NAMALWA (cell line): ENCODE results near the gene UBALD2.
"Not testable (repeated sequence)": the region's sequence is repeated elsewhere in the genome, so short reads cannot be mapped to it uniquely, and the experiment has no call there.

ENCODE experiments used
- DNase-seq: peaks from one replicate; pipeline ENCODE4 v3.0.0-alpha.2; 2015; ENCODE audit warnings: low spot score

The UBALD2 gene

DNA sequence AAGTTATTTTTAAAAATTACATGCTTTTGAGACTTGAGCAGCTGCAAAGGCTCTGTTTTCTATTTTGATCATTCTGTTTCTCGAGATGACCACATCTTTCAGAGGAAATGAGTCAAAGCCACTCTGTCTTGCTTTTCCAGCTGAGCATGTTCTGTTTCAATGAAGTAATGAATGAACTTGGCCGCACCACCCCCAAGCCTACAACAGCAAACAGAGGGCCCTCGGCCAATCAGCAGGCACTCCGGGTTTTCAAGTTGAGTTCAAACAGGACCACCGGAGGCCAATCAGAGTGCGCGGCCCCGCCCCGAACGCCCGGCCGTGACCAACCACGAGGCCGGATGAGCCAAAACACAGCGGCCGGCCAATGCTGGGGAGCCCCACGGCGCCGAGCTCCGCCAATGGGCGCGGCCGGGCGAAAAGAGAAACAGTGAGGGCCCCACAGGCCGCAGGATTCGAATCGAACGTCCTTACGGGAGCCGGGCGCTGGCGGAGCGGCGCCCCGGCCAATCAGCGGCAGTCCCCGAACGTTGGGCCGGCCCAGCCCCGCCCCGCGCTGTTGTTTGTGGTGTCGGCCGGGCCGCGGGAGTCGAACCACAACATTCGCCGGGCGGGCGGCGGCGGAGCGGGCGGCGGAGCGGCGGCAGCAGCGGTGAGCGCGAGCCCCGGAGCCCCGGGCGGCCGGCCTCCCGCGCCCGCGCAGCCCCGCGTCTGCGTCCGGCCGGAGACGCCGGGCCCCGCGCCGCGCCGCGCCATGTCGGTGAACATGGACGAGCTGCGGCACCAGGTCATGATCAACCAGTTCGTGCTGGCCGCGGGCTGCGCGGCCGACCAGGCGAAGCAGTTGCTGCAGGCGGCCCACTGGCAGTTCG lies at the start of gene UBALD2:
Gene UBALD2, plus strand, starts transcription at position 594 of the 869 bp plus-strand sequence. Its CDS starts 158 bp downstream, at position 752.
- DNase-seq, result peak; percentile 98

DNA sequence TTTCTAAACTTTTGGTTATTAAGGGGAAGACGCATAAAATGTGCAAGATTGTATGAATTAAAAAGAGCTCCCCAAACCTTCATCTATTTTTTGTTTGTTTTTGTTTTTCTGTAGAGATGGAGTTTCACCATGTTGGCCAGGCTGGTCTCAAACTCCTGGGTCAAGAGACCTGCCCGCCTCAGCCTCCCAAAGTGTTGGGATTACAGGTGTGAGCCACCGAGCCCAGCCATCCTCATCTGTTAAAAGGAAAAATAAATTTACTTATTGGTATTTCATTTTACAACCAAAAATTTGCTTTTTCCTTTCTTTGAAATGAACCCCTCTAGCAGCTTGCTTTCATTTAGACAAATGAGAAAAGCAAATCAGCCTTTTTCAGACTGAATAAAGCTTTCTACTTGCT lies 48.1 kb upstream of the UBALD2 start:
- no peak for DNase-seq

DNA sequence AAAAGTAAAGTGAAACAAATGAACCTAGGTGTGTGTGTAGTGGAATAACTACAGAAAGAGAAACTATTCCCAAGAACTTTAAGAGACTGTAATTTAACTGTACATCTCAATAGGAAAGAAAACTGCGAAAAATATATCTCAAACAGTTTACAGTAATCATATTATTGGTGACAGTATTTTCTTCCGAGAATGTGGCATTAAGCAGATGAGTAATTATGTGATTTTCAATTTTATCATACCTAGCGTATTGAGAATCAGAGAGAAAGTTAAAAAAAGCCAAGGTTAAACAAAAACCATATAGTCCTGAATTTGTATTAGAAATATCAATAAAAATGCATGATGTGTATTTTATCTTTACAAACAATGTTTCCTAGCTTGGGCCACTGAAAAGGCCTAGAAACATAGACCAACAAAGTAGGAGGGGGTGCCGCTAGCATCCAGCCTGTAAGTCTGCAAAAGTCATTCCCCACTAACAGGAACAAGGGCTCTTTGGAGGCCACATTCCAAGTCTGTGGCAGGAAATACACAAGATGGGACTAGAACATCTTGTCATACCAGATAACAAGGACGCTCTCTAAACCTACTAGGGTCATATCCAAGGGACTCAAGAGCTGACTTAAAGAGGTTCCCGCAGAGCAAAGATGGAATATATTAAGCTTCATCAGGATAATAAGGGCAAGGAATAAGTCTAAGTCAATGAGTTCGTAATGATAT lies 45.3 kb upstream of the UBALD2 start:
- DNase-seq, result no peak

DNA sequence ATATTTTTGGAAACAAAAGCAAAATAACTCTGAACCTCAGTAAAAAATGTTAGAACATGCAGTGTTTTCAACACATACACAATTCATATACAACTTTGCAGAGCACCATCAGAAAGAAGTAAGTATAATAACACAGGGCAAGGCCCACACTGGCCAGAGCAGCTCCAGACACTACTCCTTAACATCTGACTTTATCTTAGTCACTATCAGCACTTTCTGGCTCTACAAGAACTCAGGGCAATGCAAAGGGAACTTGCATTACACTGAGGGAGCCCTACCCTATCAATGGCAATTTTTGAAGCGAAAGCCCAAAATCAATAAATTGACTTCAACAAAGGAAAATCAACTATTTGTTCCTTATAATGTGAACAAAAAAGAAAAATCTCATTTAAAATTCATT lies 41.3 kb upstream of the UBALD2 start:
- no peak for DNase-seq

DNA sequence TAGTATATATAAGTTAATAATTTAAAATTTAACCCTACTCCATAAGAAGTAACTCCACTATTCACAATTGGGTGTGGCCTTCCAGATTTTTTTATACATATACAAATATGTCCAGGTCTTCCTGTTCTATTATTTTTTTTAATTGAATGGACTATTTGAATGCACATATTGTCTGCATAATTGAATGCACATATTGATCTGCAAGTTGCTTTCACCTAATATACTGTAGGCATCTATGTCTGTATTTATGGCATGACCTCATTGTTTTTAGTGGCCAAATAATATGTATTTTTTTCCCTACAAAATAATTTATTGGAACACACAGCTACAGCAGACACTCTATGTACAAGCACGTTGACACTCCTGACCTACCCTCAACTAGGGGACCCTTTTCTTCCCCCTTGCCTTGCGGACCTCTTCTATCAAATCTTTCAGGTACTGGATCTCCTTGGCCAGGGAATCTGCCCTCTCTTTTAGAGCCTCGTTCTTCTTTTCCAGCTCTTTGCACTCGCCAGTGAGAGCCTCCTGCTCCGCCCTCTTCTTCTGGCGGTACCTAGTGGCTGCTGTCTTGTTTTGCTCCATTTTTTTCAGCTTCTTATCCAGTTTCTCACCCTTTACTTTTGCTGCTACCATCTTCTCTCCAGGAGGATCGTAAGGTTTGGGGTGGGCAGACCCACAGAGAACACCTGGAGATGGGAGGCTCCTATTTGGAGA lies 39.6 kb upstream of the UBALD2 start:
- DNase-seq, result not testable (repeated sequence)

DNA sequence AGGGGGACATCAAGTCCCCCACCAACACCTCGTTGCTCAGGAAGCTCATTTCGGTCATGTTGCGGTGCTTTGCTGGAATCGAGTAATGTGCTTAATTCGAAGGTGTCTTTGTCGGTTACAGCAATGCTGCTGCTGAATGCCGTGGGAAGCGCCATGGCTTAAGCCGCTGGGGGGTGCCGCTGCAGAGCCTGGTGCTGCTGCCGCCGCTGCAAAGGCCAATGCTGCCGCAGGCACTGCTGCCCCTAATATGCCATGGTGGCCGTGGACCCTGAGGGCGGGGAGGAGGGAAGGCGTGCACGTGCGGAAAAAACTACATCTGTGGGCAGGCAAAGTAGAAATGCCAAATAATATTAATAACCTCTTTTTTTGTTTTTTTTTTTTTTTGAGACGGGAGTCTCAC lies 38.4 kb upstream of the UBALD2 start:
- DNase-seq, result not testable (repeated sequence)

DNA sequence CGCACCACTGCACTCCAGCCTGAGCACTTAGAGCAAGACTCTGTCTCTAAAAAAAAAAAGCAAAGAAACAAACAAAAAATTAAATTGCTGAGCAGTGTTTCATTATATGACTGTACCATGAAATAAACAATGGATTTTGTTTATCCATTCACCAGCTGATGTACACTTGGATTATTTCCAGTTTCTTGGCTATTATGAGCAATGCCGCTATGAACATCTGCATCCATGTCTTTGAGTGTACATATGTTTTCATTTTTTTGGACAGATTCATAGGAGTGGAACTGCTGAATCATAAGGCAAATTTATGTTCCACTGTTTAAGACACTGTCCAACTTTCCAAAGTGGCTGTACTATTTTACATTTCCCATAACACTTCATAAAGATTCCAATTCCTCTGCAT lies 32.8 kb upstream of the UBALD2 start:
- DNase-seq, result no peak

DNA sequence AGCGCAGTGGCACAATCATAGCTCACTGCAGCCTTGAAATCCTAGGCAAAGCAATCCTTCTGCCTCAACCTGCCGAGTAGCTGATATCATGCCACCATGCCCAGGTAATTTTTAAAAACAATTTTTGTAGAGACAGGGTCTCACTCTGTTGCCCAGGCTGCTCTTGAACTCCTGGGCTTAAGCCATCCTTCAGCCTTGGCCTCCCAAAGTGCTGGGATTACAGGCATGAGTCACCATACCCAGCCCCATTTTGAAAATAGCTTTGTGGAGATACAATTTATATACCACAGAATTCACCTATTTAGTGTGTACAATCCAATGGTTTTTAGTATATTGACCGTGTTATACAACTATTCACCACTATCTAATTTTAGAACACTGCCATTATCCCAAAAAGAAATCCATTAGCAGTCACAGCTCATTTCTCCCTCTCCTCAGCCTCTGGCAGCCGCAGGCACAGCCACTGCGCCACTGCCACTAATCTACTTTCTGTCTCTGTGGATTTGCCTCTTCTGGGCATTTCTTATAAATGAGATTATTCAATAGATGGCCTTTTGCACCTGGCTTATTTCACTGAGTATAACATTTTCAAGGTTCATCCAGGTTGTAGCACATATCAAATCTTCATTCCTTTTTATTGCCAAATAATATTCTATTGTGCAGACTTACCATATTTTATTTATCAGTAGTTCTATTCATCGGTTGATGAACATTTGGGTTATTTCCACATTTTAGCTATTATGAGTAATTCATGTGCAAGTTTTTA lies 31.4 kb upstream of the UBALD2 start:
- no peak for DNase-seq

DNA sequence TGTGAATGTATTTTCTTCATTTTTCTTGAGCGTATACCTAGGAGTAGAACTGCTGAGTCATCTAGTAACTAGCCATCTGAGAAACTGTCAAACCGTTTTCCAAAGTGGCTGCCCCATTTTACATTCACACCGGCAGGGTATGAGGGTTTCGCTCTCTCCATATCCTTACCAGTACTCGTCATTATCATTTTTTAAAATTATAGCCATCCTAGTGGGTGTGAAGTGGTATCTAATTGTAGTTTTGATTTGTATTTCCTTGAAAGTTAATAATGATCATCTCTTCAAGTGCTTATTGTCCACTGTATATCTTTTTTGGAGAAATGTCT lies 30.8 kb upstream of the UBALD2 start:
- no peak for DNase-seq

DNA sequence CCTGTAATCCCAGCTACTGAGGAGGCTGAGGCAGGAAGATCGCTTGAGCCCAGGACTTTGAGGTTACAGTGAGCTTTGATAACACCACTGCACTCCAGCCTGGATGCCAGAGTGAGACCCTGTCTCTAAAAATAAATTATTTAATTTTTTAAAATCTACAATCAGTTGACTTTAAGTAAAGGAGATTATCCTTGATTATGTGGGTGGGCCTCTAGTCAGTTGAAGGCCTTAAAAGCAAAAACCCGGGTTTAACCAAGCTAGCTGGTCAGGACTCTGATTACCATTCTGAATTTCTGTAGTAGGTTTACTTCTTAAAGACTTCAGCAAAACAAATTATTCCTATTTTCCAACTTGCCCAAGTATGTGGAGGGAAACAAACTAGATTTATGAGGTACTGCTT lies 29.3 kb upstream of the UBALD2 start:
- no peak for DNase-seq

DNA sequence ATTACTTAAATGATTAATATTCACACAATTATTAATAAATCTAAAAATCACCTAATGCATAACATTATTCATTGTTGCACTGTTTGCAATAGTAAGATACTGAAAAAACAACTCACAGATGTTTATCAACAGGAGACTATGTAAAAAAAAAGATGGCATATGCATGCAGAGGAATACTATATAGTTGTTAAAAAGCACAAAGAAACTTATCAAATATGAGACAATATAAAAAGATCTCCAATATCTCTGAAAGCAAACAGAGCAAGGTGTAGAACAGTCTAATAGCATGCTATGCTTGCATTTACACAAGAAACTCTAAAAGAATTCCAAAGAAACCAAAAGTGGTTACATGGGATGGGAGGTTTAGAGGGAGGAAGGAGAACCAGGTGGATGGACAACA lies 28.5 kb upstream of the UBALD2 start:
- DNase-seq, result no peak

DNA sequence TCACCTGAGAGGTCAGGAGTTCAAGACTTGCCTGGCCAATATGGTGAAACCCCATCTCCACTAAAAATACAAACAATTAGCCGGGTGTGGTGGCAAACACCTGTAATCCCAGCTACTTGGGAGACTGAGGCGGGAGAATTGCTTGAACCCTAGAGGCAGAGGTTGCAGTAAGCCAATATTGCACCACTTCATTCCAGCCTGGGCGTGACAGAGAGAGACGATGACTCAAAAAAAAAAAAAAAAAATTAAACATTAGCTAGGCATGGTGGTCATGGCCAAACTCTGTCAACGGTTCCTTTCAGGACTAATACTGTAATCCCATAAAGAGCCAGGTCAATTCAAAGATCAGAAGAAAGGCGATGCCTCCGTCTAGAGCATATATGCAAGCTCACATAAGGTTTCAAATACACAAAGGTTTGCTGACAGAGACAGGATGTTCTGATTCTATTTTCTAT lies 27.3 kb upstream of the UBALD2 start:
- no peak for DNase-seq

DNA sequence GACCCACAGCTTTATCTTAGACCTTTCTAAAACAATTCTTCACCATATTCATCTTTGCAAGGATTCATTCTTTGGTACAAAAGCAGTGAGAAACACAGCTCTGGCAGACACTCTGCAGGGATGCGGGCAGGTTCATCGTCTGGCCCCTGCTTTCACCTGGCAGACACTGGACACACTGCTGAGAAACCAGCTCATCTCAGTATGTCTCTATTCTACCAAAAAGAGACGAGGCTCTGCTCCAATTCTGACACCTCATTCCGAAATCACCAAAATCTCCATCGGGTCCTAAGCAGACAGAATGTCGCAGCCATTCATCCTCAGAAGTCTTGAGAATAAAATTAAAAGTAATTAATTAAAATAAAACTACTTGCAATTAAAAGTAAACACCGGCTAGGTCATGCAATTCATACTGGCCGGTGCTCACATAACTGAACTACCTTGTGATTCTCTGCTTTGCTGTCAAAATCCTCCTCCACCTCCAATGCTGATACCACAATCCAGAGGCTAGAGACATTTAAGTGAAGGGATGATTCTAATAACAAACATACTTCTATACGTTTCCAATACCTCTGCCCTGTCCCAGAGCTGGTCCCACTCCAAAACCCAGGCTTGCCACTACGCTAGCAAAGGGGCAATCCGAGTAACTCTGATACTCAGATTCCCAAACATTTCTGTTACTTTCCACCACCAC lies 26.2 kb upstream of the UBALD2 start:
- DNase-seq, result no peak

DNA sequence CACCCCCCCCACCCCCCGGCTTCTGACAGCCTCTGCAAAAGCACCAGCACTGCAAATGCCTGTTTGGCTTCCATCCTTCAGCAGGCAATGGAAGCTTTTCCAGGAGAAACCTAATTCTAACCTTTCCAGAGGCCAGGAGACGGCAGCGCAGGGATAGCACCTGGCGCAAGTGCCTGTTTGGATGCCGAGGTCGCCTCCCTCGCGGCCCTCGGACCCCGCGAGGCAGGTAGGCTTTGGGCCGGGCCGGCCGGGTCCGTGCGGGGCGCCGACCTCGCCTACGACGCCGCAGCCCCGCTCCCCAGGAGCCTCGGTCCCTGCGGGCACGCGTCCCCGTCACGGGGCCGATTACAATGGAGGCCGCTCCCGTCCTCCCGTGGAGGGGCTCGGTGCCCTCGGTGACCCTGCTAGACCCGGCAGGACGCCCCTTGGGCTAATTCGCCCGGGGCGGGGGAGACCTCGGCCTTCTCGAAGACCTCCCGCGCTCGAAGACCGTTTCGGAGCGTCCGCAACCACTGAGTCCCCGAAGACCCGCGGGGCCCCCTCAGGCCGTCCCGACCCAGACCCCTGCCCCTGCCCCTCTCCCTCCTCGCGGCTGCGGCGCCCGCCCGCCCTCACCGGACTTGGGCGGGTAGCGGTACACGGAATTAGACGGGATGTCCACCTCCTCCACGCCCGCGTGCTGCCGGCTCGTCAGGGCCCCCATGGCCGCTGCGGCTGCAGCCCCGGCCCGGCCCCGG lies 25.4 kb upstream of the UBALD2 start:
- DNase-seq, result no peak

DNA sequence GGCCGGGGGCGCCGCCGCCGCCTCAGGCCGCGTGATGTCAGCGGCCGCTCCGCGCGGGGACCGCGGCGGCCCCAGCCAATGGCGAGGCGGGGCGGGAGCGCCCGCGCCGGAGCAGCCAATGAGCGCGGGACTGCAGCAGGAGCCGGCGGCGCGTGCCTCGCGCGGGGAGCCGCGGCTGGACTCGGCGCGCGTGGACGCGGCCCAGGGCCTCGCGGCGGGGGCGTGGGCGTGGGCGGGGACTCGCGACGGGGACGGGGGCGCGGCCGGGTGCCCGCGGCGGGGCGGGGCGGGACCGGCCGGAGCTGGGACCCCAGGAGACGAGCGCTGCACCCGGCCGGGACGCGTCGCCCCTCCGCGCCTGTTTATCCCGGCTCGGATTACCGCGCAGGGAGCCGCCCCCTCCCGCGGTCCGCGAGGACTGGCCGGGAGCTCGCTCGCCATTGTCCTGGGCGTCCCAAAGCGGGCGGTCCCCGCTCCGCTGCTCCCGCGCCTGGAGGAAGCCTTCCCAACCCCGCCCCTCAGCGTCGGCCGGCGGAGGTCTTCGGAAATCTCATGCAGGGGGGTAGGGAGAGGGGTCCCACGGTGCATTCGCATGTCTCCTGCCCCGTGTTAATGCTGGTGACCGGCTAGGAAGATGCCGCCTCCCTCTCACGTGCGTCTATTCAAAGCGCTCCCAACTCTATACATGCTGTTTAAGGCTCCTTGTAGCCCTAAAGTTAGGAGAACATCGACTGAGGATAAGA lies 24.5 kb upstream of the UBALD2 start, which contains the start of gene RNF157:
Gene RNF157, minus strand, starts transcription at position 33 of the 743 bp plus-strand sequence. CDS start 253 bp downstream, outside the sequence.
- DNase-seq, result no peak

DNA sequence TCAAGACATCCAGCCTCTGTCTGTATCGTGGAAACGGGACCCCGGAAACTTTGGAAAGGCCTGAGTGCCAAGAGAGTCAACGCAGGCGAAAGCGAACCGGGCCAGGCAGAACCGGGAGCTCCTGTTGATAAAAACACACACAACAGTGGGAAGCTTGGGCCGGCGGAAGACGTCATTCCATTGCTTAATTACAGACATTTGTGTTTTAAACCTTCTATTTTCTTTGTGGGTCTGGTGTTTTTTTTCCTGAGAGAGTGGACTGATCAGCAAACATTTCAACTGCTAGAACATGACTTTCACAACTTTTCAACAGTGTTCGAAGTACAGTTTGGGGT lies 24.0 kb upstream of the UBALD2 start:
- no peak for DNase-seq

DNA sequence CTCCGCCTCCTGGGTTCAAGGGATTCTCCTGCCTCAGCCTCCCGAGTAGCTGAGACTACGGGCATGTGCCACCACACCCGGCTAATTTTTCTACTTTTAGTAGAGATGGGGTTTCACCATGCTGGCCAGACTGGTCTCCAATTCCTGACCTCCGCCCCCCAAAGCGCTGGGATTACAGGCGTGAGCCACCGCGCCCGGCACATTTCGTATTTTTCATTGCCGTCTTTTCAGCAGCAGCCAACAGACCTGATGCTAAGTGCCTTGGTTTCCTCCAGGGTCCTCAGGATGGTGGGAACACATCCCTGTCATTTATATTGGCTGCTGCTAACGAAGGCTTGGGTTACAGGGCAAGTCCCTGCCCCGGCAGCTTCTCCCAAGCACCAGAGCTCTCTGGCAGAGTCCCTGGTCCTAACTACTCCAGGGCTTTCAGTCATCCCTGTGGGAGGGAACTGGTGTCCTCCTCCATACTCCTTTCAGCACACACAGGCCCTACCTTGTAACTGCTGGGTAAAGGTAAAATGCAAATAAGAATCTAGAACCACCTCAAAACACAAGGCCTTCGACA lies 23.4 kb upstream of the UBALD2 start:
- DNase-seq, result no peak

DNA sequence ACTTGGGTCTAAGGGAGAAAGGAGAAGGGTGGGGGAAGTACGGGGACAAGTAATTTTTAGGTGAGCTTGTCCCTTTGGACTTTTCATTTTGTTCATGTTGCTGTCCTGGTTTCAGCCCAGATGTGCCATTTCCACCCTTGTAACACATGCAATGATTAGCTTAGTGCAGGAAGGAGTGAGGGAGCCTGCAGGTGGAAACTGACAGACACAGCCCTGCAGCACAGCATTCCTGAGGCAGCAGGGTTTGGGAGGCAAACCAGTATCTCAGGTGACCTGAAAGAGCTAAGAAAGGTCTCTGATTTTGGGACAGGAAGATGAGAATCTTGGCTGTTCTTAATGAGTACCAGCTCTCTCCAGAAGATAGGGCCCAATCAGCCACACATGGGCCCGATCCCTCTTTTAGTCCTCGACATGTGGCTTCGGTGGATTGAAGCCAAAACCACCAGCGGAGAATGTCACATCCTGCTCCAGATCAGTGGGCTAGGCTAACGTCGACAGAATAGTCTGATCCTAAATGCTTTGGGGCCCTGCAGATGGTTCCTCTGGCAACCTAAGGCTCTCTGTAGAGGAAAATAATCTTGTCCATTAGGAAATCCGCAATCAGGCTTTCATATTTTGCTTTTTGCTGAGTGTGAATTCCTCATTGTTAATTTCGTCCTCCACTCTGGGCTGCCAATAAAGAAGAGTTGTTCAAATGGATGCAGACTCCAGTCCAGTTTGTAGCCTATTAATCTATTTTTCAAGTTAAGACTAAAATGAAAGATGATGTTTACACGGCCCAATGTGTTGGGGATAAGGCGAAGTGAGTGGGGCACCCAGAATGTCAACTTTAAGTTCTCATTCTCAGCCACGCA lies 21.1 kb upstream of the UBALD2 start:
- DNase-seq, result no peak

DNA sequence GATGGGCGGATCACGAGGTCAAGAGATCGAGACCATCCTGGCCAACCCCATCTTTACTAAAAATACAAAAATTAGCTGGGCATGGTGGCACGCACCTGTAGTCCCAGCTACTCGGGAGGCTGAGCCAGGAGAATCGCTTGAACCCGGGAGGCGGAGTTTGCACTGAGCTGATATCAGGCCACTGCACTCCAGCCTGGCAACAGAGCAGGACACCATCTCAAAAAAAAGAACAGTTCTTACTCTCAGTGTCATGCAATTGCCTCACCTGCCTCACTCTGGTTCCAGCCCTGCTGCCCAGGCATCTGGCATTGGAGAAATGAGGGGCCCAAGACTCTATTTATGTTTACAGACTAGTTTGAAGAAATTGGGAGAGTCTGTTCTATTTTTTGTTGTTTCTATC lies 20.4 kb upstream of the UBALD2 start:
- DNase-seq, result not testable (repeated sequence)
